ENCODE measurements around the gene FLYWCH1.

Gene FLYWCH1

DNA sequence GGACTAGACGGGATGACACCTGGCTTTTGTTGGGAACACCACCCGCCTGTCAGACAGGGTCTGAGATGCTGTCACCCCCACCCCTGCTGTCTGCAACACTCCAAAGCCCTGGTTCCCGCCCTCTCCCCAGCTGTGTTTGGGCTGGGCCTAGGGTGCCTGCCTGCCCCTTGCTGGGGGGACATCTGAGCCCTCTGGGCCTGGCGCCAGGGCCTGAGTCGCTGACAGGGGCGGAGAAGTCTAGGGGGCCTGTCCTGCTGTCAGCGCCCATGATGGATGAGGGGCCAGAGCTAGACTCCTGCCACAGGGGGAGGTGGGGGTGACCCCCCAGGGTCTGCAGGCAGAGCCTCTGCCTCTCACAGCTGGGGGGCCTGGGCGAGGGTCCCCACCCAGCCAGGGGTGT, 76.1 kb downstream of the FLYWCH1 start:
- no peak for DNase-seq

DNA sequence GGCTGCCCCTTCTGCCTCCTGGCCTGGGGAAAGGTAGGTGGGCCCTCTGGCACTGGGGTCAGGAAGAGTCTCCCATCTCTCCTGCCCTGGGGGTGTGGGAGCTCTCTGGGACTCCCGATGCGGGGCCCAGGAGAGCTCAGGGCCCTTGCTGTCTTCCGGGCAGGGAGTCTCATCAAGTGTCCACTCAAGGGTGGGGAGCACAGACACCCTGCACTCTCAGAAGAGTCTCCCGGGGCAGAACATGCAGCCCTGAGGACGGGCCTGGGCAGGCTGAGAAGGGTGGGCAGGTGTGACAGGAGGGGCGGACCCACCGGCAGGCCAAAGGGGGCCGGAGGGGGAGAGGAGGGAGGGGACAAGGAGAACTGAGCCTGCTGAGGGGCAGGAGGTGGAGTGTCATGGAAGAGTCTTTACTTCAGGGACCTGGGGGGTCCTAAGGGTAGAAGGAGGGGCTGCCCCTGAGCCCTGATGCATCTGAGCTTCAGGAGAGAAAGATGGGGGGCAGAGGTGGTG, 76.9 kb downstream of the FLYWCH1 start:
- no peak for DNase-seq

DNA sequence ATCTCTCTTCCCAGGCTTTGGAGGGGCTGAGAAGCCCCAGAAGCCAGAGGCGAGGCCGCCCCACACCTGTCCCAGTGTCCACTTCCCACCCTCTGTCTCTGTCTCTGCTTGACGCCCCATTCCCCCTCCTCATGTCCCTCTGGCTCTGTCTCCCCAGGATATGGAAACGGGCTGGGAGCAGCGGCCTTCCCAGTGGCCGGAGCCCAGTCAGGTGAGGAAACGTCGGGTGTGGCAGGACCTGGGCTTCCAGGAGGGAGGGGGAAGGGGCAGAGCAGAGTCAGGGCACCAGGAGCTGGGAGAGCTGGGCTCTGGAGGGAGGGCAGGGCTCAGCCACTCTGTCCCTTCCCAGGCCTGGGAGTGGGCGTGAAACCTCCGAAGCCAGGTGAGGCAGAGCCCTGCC, 79.2 kb downstream of the FLYWCH1 start:
- no peak for DNase-seq

DNA sequence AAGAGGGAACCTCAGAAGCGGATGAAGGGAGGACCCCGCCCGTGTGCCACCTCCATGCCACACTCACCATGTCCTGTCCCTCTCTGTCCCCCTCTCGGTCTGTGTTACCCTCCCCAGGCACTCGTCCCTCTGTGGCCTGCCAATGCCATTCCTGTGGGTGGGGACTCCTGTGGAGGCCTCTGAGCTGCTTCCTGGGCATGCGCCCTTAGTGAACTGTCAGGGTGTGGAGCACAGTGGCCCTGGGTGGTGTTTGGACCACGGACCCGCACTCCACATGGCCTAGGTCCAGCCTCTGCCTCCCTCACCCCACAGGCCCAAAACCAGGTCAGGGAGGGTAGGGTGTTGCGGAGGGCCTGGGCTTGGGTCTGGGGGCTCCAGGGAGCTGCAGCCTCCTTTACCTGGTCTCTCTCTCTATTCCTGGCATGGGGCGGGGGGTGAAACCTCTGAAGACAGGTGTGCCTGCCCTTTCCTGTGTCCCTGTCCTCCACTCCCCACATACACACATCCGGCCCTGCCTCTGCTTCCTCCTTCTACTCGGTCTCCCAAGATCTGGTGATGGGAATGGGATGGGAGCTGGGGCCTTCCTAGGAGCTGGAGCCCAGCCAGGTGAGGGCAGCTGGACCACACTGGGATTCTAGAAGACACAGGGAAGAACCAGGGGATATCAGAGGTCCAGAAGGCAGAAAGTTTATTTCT, 80.0 kb downstream of the FLYWCH1 start:
- DNase-seq: no peak

DNA sequence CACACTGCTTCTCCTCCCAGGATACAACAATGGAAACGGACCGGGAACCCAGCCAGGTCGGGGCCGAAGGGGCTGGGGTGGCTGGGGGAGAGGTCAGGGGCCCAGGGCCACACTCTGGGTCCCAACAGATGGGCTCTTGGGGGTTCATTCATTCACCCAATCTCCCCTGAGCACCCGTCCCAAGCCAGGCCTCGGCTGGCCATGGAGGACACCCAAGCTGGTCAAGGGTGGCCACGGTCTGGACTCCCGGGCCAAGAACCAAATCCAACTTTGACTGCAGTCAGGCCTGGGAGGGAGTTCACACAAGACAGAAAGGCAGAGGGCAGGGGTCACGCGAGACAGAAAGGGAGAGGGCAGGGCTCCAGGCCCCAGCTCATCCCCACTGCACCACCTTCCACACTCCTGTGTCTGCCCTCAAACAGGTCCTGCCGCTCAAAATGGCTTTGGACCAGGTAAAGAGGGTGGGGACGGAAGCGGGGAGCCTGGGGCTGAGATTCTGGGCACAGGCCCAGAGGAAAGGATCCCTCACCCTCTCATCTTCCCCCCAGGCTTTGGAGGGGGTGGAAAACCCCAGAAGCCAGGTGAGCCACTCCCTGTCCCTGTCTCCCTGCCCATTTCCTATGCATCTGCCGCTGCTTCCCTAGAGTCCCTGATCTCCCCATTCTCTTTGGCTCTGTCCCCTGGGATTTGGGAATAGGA, 80.8 kb downstream of the FLYWCH1 start:
- no peak for DNase-seq

DNA sequence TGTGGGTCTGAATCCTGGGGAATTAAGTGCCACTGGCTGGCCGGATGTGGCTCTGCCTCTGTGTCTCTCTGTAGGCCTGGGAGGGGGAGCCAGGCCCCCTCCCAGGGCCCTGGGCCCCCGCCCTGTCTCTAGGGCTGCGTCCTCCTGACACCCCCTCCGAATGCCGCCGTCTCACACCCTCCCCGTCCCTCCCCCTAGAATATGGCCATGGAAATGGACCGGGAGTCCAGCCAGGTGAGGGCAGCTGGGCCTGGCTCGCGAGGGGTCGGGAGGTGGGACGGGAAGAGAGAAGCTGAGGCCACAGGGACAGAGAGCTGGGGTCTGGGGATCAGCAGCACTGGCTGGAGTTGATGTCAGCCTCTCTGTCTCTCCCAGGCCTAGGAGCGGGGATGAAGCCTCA, 84.6 kb downstream of the FLYWCH1 start:
- no peak for DNase-seq

DNA sequence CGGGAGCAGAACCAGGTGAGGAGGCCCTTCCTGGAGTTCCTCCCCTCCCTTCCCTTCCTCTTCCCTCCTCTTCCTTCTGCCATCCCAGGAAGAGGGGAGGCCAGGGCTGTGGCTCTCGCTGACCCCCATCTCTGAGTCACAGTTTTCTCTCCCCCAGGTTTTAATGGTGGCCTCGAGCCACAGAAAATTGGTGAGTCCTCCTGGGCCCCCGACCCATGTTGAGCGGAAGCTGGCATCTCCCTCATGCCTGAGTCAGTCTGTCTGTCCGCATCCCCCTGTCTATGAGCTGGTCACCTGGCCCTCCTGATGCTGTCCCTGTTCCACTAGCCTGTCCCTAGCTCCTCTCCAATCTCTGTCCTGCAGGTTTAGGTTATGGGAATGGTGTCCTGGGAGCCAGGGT, 88.2 kb downstream of the FLYWCH1 start:
- no peak for DNase-seq

DNA sequence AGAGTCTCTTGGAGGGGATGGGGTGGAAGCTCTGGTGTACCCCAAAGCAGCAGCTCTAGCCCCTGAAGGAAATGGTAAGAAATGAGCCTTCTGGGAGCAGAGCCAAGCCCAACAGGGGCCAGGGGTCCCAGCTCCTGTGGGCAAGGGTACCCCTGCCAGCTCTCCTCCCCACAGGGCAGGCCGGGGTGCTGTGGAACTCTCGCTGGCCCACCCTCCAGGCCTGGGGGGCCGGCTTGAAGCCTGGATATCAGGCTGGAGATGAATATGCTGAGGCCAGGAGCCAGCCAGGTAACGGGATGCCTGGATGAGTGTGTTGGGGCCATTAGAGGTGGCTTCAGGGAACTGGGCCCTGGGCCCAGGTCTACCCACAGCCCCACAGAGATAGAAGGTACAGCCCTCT, 88.8 kb downstream of the FLYWCH1 start:
- no peak for DNase-seq

Data from suppressor macrophage treated with lipopolysaccharide for 1 hour (primary cell).